BLaER1 (cell line): ENCODE measurements around the gene TEX22.

Experiments used
- H3K27ac ChIP-seq: shearing (Covaris generic); formaldehyde crosslinking; 2 replicates; pipeline ENCODE4 v1.8.1; 2022
- H3K27me3 ChIP-seq: shearing (Covaris generic); formaldehyde crosslinking; 2 replicates; pipeline ENCODE4 v1.8.1; 2022
- H3K36me3 ChIP-seq: shearing (Covaris generic); formaldehyde crosslinking; 2 replicates; pipeline ENCODE4 v1.8.1; 2022
- H3K4me1 ChIP-seq: shearing (Covaris generic); formaldehyde crosslinking; 2 replicates; pipeline ENCODE4 v1.8.1; 2022
- H3K4me2 ChIP-seq: shearing (Covaris generic); formaldehyde crosslinking; 2 replicates; pipeline ENCODE4 v1.8.1; 2022
- H3K4me3 ChIP-seq: shearing (Covaris generic); formaldehyde crosslinking; 2 replicates; pipeline ENCODE4 v1.8.1; 2022
- H3K9ac ChIP-seq: shearing (Covaris generic); formaldehyde crosslinking; 2 replicates; pipeline ENCODE4 v1.8.1; 2022
- H3K9me3 ChIP-seq: shearing (Covaris generic); formaldehyde crosslinking; 2 replicates; pipeline ENCODE4 v1.8.1; 2022
- H4K20me1 ChIP-seq: shearing (Covaris generic); formaldehyde crosslinking; 2 replicates; pipeline ENCODE4 v1.8.1; 2022
- Cebpa-rat ChIP-seq: shearing (Covaris generic); IDR thresholded peaks from 2 replicates; pipeline ENCODE4 v1.8.1; 2022

TEX22 gene

GRCh38 chr14:105398044-105398725 is at the start of gene TEX22:
Gene TEX22 (plus strand): TSS chr14:105398538. CDS start chr14:105399341, 803 bp downstream.
- Histone ChIP-seq H3K27ac (peak within 1 kb of the TSS; percentile 98), H3K27me3 (no peaks in the 10 kb centered on the region)
- TF ChIP-seq Cebpa-rat: 0 out of 2 replicates have a peak, but pooled peaks have one; percentile 32

GRCh38 chr14:105348945-105349699 is 49.2 kb upstream of the TEX22 start:
- H4K20me1 ChIP-seq: peaks cover 63% of the 10 kb centered on the region
- H3K4me3 ChIP-seq: no peak overlapping the region
- TF ChIP-seq Cebpa-rat: no peak
- no peak overlapping the region for H3K9ac ChIP-seq
- peaks cover 16% of the 10 kb centered on the region for H3K9me3 ChIP-seq
- H3K4me2 ChIP-seq: no peak overlapping the region
- peaks cover 32% of the 10 kb centered on the region for H3K36me3 ChIP-seq
- no peaks in the 10 kb centered on the region for H3K27me3 ChIP-seq
- H3K4me1 ChIP-seq: peaks cover 33% of the 10 kb centered on the region
- H3K27ac ChIP-seq: 0 out of 2 replicates have a peak overlapping the region, but pooled peaks have one; percentile 13

More at GRCh38 chr14:105398044-105398725, at the start of gene TEX22:
- Histone ChIP-seq H3K9me3 (0 out of 2 replicates have a peak, but pooled peaks cover 6% of the 10 kb centered on the region), H3K4me3 (peak within 1 kb of the TSS; percentile 73), H4K20me1 (peaks cover 11% of the 10 kb centered on the region; the same call in 1 of the 2 replicates), H3K4me1 (peaks cover 65% of the 10 kb centered on the region), H3K9ac (peak within 1 kb of the TSS; percentile 90), H3K36me3 (peaks cover 26% of the 10 kb centered on the region), H3K4me2 (peak within 1 kb of the TSS; percentile 100)

- Histone ChIP-seq H3K27me3 (no peaks in the 10 kb centered on the region), H3K9ac (no peak overlapping the region), H3K4me2 (no peak overlapping the region), H3K4me1 (peaks cover 33% of the 10 kb centered on the region), H3K36me3 (peaks cover 32% of the 10 kb centered on the region), H3K27ac (no peak overlapping the region), H4K20me1 (peaks cover 63% of the 10 kb centered on the region), H3K9me3 (peaks cover 8% of the 10 kb centered on the region), H3K4me3 (no peak overlapping the region)
- TF ChIP-seq Cebpa-rat: no peak
These were observed 48.3 kb upstream of the TEX22 start for GRCh38 chr14:105349992-105350391.

- peaks cover 1% of the 10 kb centered on the region; the same call in 1 of the 2 replicates for H3K9me3 ChIP-seq
- H3K4me3 ChIP-seq: no peak overlapping the region
- H4K20me1 ChIP-seq: peaks cover 63% of the 10 kb centered on the region
- H3K4me1 ChIP-seq: peaks cover 31% of the 10 kb centered on the region
- H3K9ac ChIP-seq: no peak overlapping the region
- peaks cover 39% of the 10 kb centered on the region for H3K36me3 ChIP-seq
- H3K27ac ChIP-seq: no peak overlapping the region
- no peaks in the 10 kb centered on the region for H3K27me3 ChIP-seq
- TF ChIP-seq Cebpa-rat: no peak
- no peak overlapping the region for H3K4me2 ChIP-seq
These were observed 47.7 kb upstream of the TEX22 start for GRCh38 chr14:105350450-105351244.

- Histone ChIP-seq H3K4me1 (peaks cover 25% of the 10 kb centered on the region), H3K4me2 (peak overlapping the region; percentile 39; the same call in 1 of the 2 replicates), H4K20me1 (peaks cover 63% of the 10 kb centered on the region), H3K27ac (no peak overlapping the region; the same call in 1 of the 2 replicates), H3K9me3 (no peaks in the 10 kb centered on the region), H3K27me3 (no peaks in the 10 kb centered on the region), H3K4me3 (no peak overlapping the region), H3K36me3 (peaks cover 46% of the 10 kb centered on the region), H3K9ac (no peak overlapping the region)
- no peak for TF ChIP-seq Cebpa-rat
These were observed 46.9 kb upstream of the TEX22 start for GRCh38 chr14:105351410-105351809.

GRCh38 chr14:105351920-105352851 is 46.2 kb upstream of the TEX22 start:
- no peak overlapping the region; the same call in 1 of the 2 replicates for H3K27ac ChIP-seq
- H3K4me2 ChIP-seq: peak overlapping the region; percentile 39
- H4K20me1 ChIP-seq: peaks cover 60% of the 10 kb centered on the region
- no peaks in the 10 kb centered on the region for H3K27me3 ChIP-seq
- H3K4me1 ChIP-seq: peaks cover 21% of the 10 kb centered on the region
- peak; percentile 99 for TF ChIP-seq Cebpa-rat
- no peak overlapping the region for H3K4me3 ChIP-seq
- peaks cover 51% of the 10 kb centered on the region for H3K36me3 ChIP-seq
- H3K9ac ChIP-seq: no peak overlapping the region
- H3K9me3 ChIP-seq: no peaks in the 10 kb centered on the region

GRCh38 chr14:105353136-105353535 is 45.2 kb upstream of the TEX22 start:
- peaks cover 16% of the 10 kb centered on the region for H3K4me1 ChIP-seq
- peaks cover 61% of the 10 kb centered on the region for H3K36me3 ChIP-seq
- no peak overlapping the region for H3K9ac ChIP-seq

GRCh38 chr14:105354541-105354940 is 43.8 kb upstream of the TEX22 start:
- Histone ChIP-seq H3K27ac (peak overlapping the region; percentile 35), H3K9ac (no peak overlapping the region), H3K27me3 (no peaks in the 10 kb centered on the region), H3K36me3 (peaks cover 59% of the 10 kb centered on the region), H3K4me2 (no peak overlapping the region), H3K4me1 (peaks cover 16% of the 10 kb centered on the region), H3K9me3 (no peaks in the 10 kb centered on the region), H3K4me3 (no peak overlapping the region), H4K20me1 (peaks cover 36% of the 10 kb centered on the region)
- no peak for TF ChIP-seq Cebpa-rat

More at GRCh38 chr14:105353136-105353535, 45.2 kb upstream of the TEX22 start:
- Histone ChIP-seq H3K27ac (no peak overlapping the region), H4K20me1 (peaks cover 50% of the 10 kb centered on the region), H3K4me2 (no peak overlapping the region), H3K27me3 (no peaks in the 10 kb centered on the region), H3K4me3 (no peak overlapping the region), H3K9me3 (no peaks in the 10 kb centered on the region)
- TF ChIP-seq Cebpa-rat: no peak
